WI38 (cell line): Measurements from ENCODE around the gene RPP14.
"Not testable (repeated sequence)": the region's sequence is repeated elsewhere in the genome, so short reads cannot be mapped to it uniquely, and the experiment has no call there.

Experiments used
- H3K4me3 ChIP-seq: 2 replicates; pipeline ENCODE4 v1.5.1; 2011; ENCODE audit warnings: low read depth, mild to moderate bottlenecking, control low read depth, low read length
- CTCF ChIP-seq: IDR thresholded peaks from 2 replicates; pipeline ENCODE4 v1.5.1; 2012; ENCODE audit warnings: low read depth, mild to moderate bottlenecking, control low read depth, low read length

RPP14 gene

GRCh38 chr3:58333206-58334012, 27.4 kb downstream of the RPP14 start:
- H3K4me3 ChIP-seq = peak overlapping the region; percentile 74
- TF ChIP-seq CTCF = no peak

- no peak for TF ChIP-seq CTCF
These were observed 27.9 kb downstream of the RPP14 start for GRCh38 chr3:58334013-58334321.

GRCh38 chr3:58334506-58334884, 28.4 kb downstream of the RPP14 start:
- TF ChIP-seq CTCF = no peak
- peak overlapping the region; percentile 74 for H3K4me3 ChIP-seq

More at GRCh38 chr3:58334013-58334321, 27.9 kb downstream of the RPP14 start:
- peak overlapping the region; percentile 74 for H3K4me3 ChIP-seq

GRCh38 chr3:58335652-58335947, 29.6 kb downstream of the RPP14 start:
- peak overlapping the region; percentile 74 for H3K4me3 ChIP-seq
- no peak for TF ChIP-seq CTCF

- TF ChIP-seq CTCF = no peak
- no peak overlapping the region; the same call in 1 of the 2 replicates for H3K4me3 ChIP-seq
These were observed 30.3 kb downstream of the RPP14 start for GRCh38 chr3:58336135-58336882.

GRCh38 chr3:58337190-58337589, 31.1 kb downstream of the RPP14 start:
- H3K4me3 ChIP-seq = no peak overlapping the region
- no peak for TF ChIP-seq CTCF

- not testable (repeated sequence) for H3K4me3 ChIP-seq
These were observed 33.1 kb downstream of the RPP14 start for GRCh38 chr3:58339146-58339545.
